BLaER1 treated with 17β-estradiol and CSF1 and Interleukin-3, amounts not matched to agents 10 nM and 100 nM (cell line): ENCODE results near the gene PEX13.

Experiments used
- H3K27ac ChIP-seq, 11 experiments: shearing (Covaris generic); formaldehyde crosslinking; 2 replicates each; pipeline ENCODE4 v1.8.1; 2022
- H3K27me3 ChIP-seq, 11 experiments: shearing (Covaris generic); formaldehyde crosslinking; 2 replicates each; pipeline ENCODE4 v1.8.1; 2022
- H3K36me3 ChIP-seq, 11 experiments: shearing (Covaris generic); formaldehyde crosslinking; 2 replicates each; pipeline ENCODE4 v1.8.1; 2022
- H3K4me1 ChIP-seq, 10 experiments: shearing (Covaris generic); formaldehyde crosslinking; 2 replicates each; pipeline ENCODE4 v1.8.1; 2022
- H3K4me2 ChIP-seq, 11 experiments: shearing (Covaris generic); formaldehyde crosslinking; 2 replicates each; pipeline ENCODE4 v1.8.1; 2022
- H3K4me3 ChIP-seq, 10 experiments: shearing (Covaris generic); formaldehyde crosslinking; 2 replicates each; pipeline ENCODE4 v1.8.1; 2022
- H3K9ac ChIP-seq, 11 experiments: shearing (Covaris generic); formaldehyde crosslinking; 2 replicates each; pipeline ENCODE4 v1.8.1; 2022
- H3K9me3 ChIP-seq, 11 experiments: shearing (Covaris generic); formaldehyde crosslinking; replicated peaks in 1 of 11; 2 replicates each; pipeline ENCODE4 v1.8.1; 2022
- H4K20me1 ChIP-seq, 11 experiments: shearing (Covaris generic); formaldehyde crosslinking; 2 replicates each; pipeline ENCODE4 v1.8.1; 2022
- Cebpa-rat ChIP-seq, 11 experiments: shearing (Covaris generic); IDR thresholded peaks; 2 replicates each; pipeline ENCODE4 v1.8.1; 2022

Gene PEX13

GRCh38 chr2:61042807-61043206 lies 25.3 kb downstream of the PEX13 start:
- Histone ChIP-seq H3K36me3 (peaks cover 23 to 63% (median 41%) of the 10 kb centered on the region in 11 experiments), H3K4me2 (no peak overlapping the region), H3K27me3 (no peaks in the 10 kb centered on the region), H3K27ac (no peak overlapping the region), H3K4me1 (peaks cover 0 to 32% (median 13%) of the 10 kb centered on the region in 10 experiments; a peak in 10 of 20 replicates), H3K9ac (no peak overlapping the region), H3K9me3 (peaks cover 0 to 15% (median 9%) of the 10 kb centered on the region in 11 experiments; a peak in 10 of 22 replicates), H4K20me1 (peaks cover 0 to 18% (median 0%) of the 10 kb centered on the region in 11 experiments; a peak in 5 of 22 replicates), H3K4me3 (no peak overlapping the region)
- no peak for TF ChIP-seq Cebpa-rat (IDR thresholded peaks at IDR 0.05)

- Histone ChIP-seq H3K4me1 (peaks cover 0 to 27% (median 13%) of the 10 kb centered on the region in 10 experiments; a peak in 10 of 20 replicates), H3K27ac (peak overlapping the region in 2 of 11 experiments; percentile 3 to 40; a peak in 3 of 22 replicates), H4K20me1 (peaks cover 0 to 18% (median 0%) of the 10 kb centered on the region in 11 experiments; a peak in 5 of 22 replicates), H3K27me3 (no peaks in the 10 kb centered on the region), H3K4me3 (no peak overlapping the region), H3K36me3 (peaks cover 38 to 81% (median 59%) of the 10 kb centered on the region in 11 experiments), H3K9ac (no peak overlapping the region), H3K4me2 (peak overlapping the region in 5 of 11 experiments; percentile 16 to 68 (median 60); a peak in 7 of 22 replicates), H3K9me3 (no peaks in the 10 kb centered on the region)
- TF ChIP-seq Cebpa-rat (IDR thresholded peaks at IDR 0.05), result no peak
These were observed 27.1 kb downstream of the PEX13 start for GRCh38 chr2:61044636-61045035.

- H3K27ac ChIP-seq, result peak overlapping the region in 4 of 11 experiments; percentile 10 to 40 (median 25); a peak in 5 of 22 replicates
- no peaks in the 10 kb centered on the region for H3K27me3 ChIP-seq
- H4K20me1 ChIP-seq, result peaks cover 0 to 18% (median 0%) of the 10 kb centered on the region in 11 experiments; a peak in 5 of 22 replicates
These were observed 27.7 kb downstream of the PEX13 start for GRCh38 chr2:61045226-61045625.

GRCh38 chr2:61045999-61046398 lies 28.5 kb downstream of the PEX13 start:
- Histone ChIP-seq H3K36me3 (peaks cover 48 to 95% (median 73%) of the 10 kb centered on the region in 11 experiments), H3K9me3 (no peaks in the 10 kb centered on the region)

More at GRCh38 chr2:61045226-61045625, 27.7 kb downstream of the PEX13 start:
- Histone ChIP-seq H3K4me3 (no peak overlapping the region), H3K9ac (no peak overlapping the region), H3K4me2 (peak overlapping the region in 5 of 11 experiments; percentile 40 to 68 (median 60); a peak in 8 of 22 replicates), H3K4me1 (peaks cover 0 to 27% (median 13%) of the 10 kb centered on the region in 10 experiments; a peak in 10 of 20 replicates), H3K36me3 (peaks cover 43 to 87% (median 65%) of the 10 kb centered on the region in 11 experiments), H3K9me3 (no peaks in the 10 kb centered on the region)
- TF ChIP-seq Cebpa-rat (IDR thresholded peaks at IDR 0.05), result no peak

GRCh38 chr2:61055557-61055956 lies 38.0 kb downstream of the PEX13 start:
- Histone ChIP-seq H3K4me1 (0 out of 20 replicates have a peak, but pooled peaks cover 0 to 3% (median 0%) of the 10 kb centered on the region in 10 experiments), H3K4me2 (no peak overlapping the region), H3K9ac (no peak overlapping the region), H3K4me3 (no peak overlapping the region), H3K9me3 (no peaks in the 10 kb centered on the region), H3K27ac (no peak overlapping the region), H3K36me3 (peaks cover 44 to 76% (median 55%) of the 10 kb centered on the region in 11 experiments), H3K27me3 (no peaks in the 10 kb centered on the region), H4K20me1 (no peaks in the 10 kb centered on the region)
- TF ChIP-seq Cebpa-rat (IDR thresholded peaks at IDR 0.05), result no peak

More at GRCh38 chr2:61045999-61046398, 28.5 kb downstream of the PEX13 start:
- Histone ChIP-seq H3K4me3 (no peak overlapping the region), H3K4me2 (peak overlapping the region in 4 of 11 experiments; percentile 40 to 68 (median 63); a peak in 3 of 22 replicates), H3K27ac (peak overlapping the region in 4 of 11 experiments; percentile 10 to 40 (median 25); a peak in 2 of 22 replicates), H3K9ac (no peak overlapping the region), H3K27me3 (no peaks in the 10 kb centered on the region), H3K4me1 (peaks cover 0 to 27% (median 13%) of the 10 kb centered on the region in 10 experiments; a peak in 10 of 20 replicates), H4K20me1 (peaks cover 0 to 16% (median 0%) of the 10 kb centered on the region in 11 experiments; a peak in 5 of 22 replicates)
- TF ChIP-seq Cebpa-rat (IDR thresholded peaks at IDR 0.05), result no peak

- Histone ChIP-seq H3K9me3 (no peaks in the 10 kb centered on the region), H3K4me1 (0 out of 20 replicates have a peak, but pooled peaks cover 0 to 3% (median 0%) of the 10 kb centered on the region in 10 experiments), H3K9ac (no peak overlapping the region), H3K4me3 (no peak overlapping the region), H3K27ac (no peak overlapping the region), H4K20me1 (no peaks in the 10 kb centered on the region), H3K4me2 (no peak overlapping the region), H3K27me3 (no peaks in the 10 kb centered on the region), H3K36me3 (peaks cover 33 to 59% (median 41%) of the 10 kb centered on the region in 11 experiments)
- no peak for TF ChIP-seq Cebpa-rat (IDR thresholded peaks at IDR 0.05)
These were observed 40.0 kb downstream of the PEX13 start for GRCh38 chr2:61057562-61057961.

- H3K4me3 ChIP-seq, result no peak overlapping the region
- no peak overlapping the region for H3K4me2 ChIP-seq
- H4K20me1 ChIP-seq, result no peaks in the 10 kb centered on the region
- TF ChIP-seq Cebpa-rat (IDR thresholded peaks at IDR 0.05), result no peak
- no peak overlapping the region for H3K27ac ChIP-seq
- no peaks in the 10 kb centered on the region for H3K9me3 ChIP-seq
- H3K9ac ChIP-seq, result no peak overlapping the region
- H3K27me3 ChIP-seq, result no peaks in the 10 kb centered on the region
- peaks cover 21 to 43% (median 25%) of the 10 kb centered on the region in 11 experiments for H3K36me3 ChIP-seq
- H3K4me1 ChIP-seq, result peaks cover 0 to 3% (median under 1%) of the 10 kb centered on the region in 10 experiments; a peak in 7 of 20 replicates
These were observed 41.9 kb downstream of the PEX13 start for GRCh38 chr2:61059382-61059781.

- TF ChIP-seq Cebpa-rat (IDR thresholded peaks at IDR 0.05), result no peak
- no peaks in the 10 kb centered on the region for H3K27me3 ChIP-seq
- H3K27ac ChIP-seq, result peak within 1 kb of the TSS in 10 of 11 experiments; percentile 54 to 79 (median 70); a peak in 21 of 22 replicates
- H3K36me3 ChIP-seq, result peaks cover 3 to 12% (median 4%) of the 10 kb centered on the region in 11 experiments; a peak in 18 of 22 replicates
- no peaks in the 10 kb centered on the region for H3K9me3 ChIP-seq
- H4K20me1 ChIP-seq, result no peaks in the 10 kb centered on the region
- peak within 1 kb of the TSS; percentile 76 to 94 (median 89) for H3K4me3 ChIP-seq
- peaks cover 8 to 20% (median 11%) of the 10 kb centered on the region in 10 experiments; a peak in 18 of 20 replicates for H3K4me1 ChIP-seq
- H3K4me2 ChIP-seq, result peak within 1 kb of the TSS; percentile 76 to 92 (median 87)
- peak within 1 kb of the TSS; percentile 72 to 86 (median 81) for H3K9ac ChIP-seq
These were observed 48.5 kb downstream of the PEX13 start, which contains the start of gene SANBR for GRCh38 chr2:61065714-61066709. Gene SANBR (plus strand): TSS chr2:61065871. CDS start chr2:61070351, 4,480 bp downstream.
